CD14-positive monocyte (primary cell): ENCODE measurements around the gene PPP1R2. TPM values are rescaled to one million over a fixed set of nuclear protein-coding genes. Genes with fewer than 3 reads are reported as not detected.

Source experiments
- DNase-seq, 3 donors: peaks; one replicate each; pipeline ENCODE4 v3.0.0-alpha.2; 2011 to 2022
- H2AFZ ChIP-seq: 2 replicates; pipeline ENCODE4 v1.6.0; 2012; ENCODE audit warnings: mild to moderate bottlenecking, low read depth, low read length, inconsistent platforms; ENCODE audit not compliant: insufficient read depth, poor library complexity, severe bottlenecking
- H3K27ac ChIP-seq, 2 donors: 1 replicate in 1 of 2; 2 replicates in 1 of 2; pipeline ENCODE4 v1.5.1; 2012 to 2013; ENCODE audit warnings: low read length in 2 of 2, control low read depth in 1 of 2, inconsistent platforms in 1 of 2, low read depth in 1 of 2, mild to moderate bottlenecking in 1 of 2
- H3K27me3 ChIP-seq, 2 donors: one replicate each; pipeline versions ENCODE4 v1.6.0 to v1.6.1; 2011 to 2013; ENCODE audit warnings: low read length in 2 of 2; ENCODE audit not compliant: control insufficient read depth in 2 of 2, insufficient read depth in 2 of 2
- H3K36me3 ChIP-seq, 2 donors: replicated peaks in 1 of 2; 1 replicate in 1 of 2; 2 replicates in 1 of 2; pipeline versions ENCODE4 v1.5.1 to v1.6.1; 2012 to 2013; ENCODE audit warnings: low read length in 2 of 2, control low read depth in 1 of 2, inconsistent platforms in 1 of 2, mild to moderate bottlenecking in 1 of 2; ENCODE audit not compliant: insufficient read depth in 2 of 2, control insufficient read depth in 1 of 2
- H3K4me1 ChIP-seq, 2 donors: 1 replicate in 1 of 2; 2 replicates in 1 of 2; pipeline versions ENCODE4 v1.5.1 to v1.6.1; 2012 to 2013; ENCODE audit warnings: low read length in 2 of 2, control low read depth in 1 of 2, inconsistent platforms in 1 of 2, mild to moderate bottlenecking in 1 of 2, moderate library complexity in 1 of 2; ENCODE audit not compliant: insufficient read depth in 2 of 2, control insufficient read depth in 1 of 2
- H3K4me2 ChIP-seq: replicated peaks from 2 replicates; pipeline ENCODE3; 2012; ENCODE audit warnings: low read length, moderate library complexity, mild to moderate bottlenecking; ENCODE audit not compliant: poor library complexity, severe bottlenecking; ENCODE audit errors: extremely low read depth
- H3K4me3 ChIP-seq, 3 experiments: fragments of 200-600 bp in 1 of 3; sonication (generic) in 1 of 3; replicated peaks in 1 of 3; 1 replicate in 2 of 3; 2 replicates in 1 of 3; pipeline ENCODE4 v1.5.1; 2011 to 2013; ENCODE audit warnings: low read length in 3 of 3, mild to moderate bottlenecking in 3 of 3, control low read depth in 2 of 3, low read depth in 2 of 3, inconsistent platforms in 1 of 3, moderate library complexity in 1 of 3
- H3K79me2 ChIP-seq: 2 replicates; pipeline ENCODE4 v1.6.0; 2012; ENCODE audit warnings: mild to moderate bottlenecking, control low read depth, inconsistent platforms, low read length, moderate library complexity; ENCODE audit not compliant: insufficient read depth
- H3K9ac ChIP-seq: 2 replicates; pipeline ENCODE4 v1.6.0; 2017; ENCODE audit warnings: low read length, mild to moderate bottlenecking; ENCODE audit not compliant: insufficient read depth, poor library complexity, severe bottlenecking
- H3K9me3 ChIP-seq, 2 donors: replicated peaks in 1 of 2; 1 replicate in 1 of 2; 2 replicates in 1 of 2; pipeline versions ENCODE4 v1.5.1 to v1.6.1; 2012 to 2013; ENCODE audit warnings: low read length in 2 of 2, control low read depth in 1 of 2; ENCODE audit not compliant: control insufficient read depth in 1 of 2, insufficient read depth in 1 of 2
- H4K20me1 ChIP-seq: 2 replicates; pipeline ENCODE4 v1.6.0; 2012; ENCODE audit warnings: mild to moderate bottlenecking, low read length, control low read depth, moderate library complexity; ENCODE audit not compliant: insufficient read depth
- H3K27ac Mint-ChIP-seq, 7 donors: one replicate each; pipeline ENCODE4 v1.8.0; 2020; ENCODE audit warnings: mild to moderate bottlenecking in 7 of 7, mixed read lengths in 7 of 7, moderate library complexity in 6 of 7, inconsistent platforms in 2 of 7
- H3K27me3 Mint-ChIP-seq, 3 donors: one replicate each; pipeline ENCODE4 v1.8.0; 2021 to 2022; ENCODE audit warnings: low read depth in 3 of 3, mild to moderate bottlenecking in 3 of 3, mixed read lengths in 3 of 3, moderate library complexity in 3 of 3, inconsistent platforms in 1 of 3
- H3K36me3 Mint-ChIP-seq, 2 donors: one replicate each; pipeline ENCODE4 v1.8.0; 2020; ENCODE audit warnings: mixed read lengths in 2 of 2, inconsistent platforms in 1 of 2, mild to moderate bottlenecking in 1 of 2
- H3K4me1 Mint-ChIP-seq: one replicate; pipeline ENCODE4 v1.8.0; 2020; ENCODE audit warnings: mild to moderate bottlenecking, mixed read lengths
- H3K4me3 Mint-ChIP-seq, 2 donors: one replicate each; pipeline ENCODE4 v1.8.0; 2020; ENCODE audit warnings: mild to moderate bottlenecking in 2 of 2, mixed read lengths in 2 of 2, moderate library complexity in 1 of 2
- H3K9me3 Mint-ChIP-seq, 7 donors: one replicate each; pipeline ENCODE4 v1.8.0; 2020 to 2022; ENCODE audit warnings: mixed read lengths in 7 of 7, mild to moderate bottlenecking in 6 of 7, moderate library complexity in 6 of 7, inconsistent platforms in 2 of 7
- CTCF ChIP-seq: fragments of 200-600 bp; IDR thresholded peaks from one replicate; pipeline ENCODE4 v1.8.0; 2022; ENCODE audit warnings: antibody characterized with exemption, mild to moderate bottlenecking
- WGBS: methylation state at CpG from one replicate; pipeline ENCODE4 v1.1.5; 2013; ENCODE audit warnings: missing lambda C conversion rate; ENCODE audit not compliant: insufficient coverage; 5-methylcytosine and 5-hydroxymethylcytosine counted together
- intact Hi-C, 2 donors: fragments of 100-400 bp; cut with micrococcal nuclease; formaldehyde crosslinking; loops; one replicate each; pipeline versions ENCODE4 v1.15.0 to v1.15.1; 2023
- polyA plus RNA-seq, 3 donors: library from polyadenylated mRNA; depleted of rRNA in 1 of 3; unstranded in 2 of 3; stranded (reverse) in 1 of 3; fragments of 300-500 nt in 2 of 3; fragments of >200 nt in 1 of 3; fragmentation: Illumina TruSeq in 2 of 3; gene quantifications; 1 replicate in 2 of 3; 2 replicates in 1 of 3; pipeline ENCODE4 v1.2.3, GENCODE V29; 2012 to 2021

PPP1R2 gene
- polyA plus RNA-seq, 3 donors: 21.0 to 121 (median 118) TPM

DNA sequence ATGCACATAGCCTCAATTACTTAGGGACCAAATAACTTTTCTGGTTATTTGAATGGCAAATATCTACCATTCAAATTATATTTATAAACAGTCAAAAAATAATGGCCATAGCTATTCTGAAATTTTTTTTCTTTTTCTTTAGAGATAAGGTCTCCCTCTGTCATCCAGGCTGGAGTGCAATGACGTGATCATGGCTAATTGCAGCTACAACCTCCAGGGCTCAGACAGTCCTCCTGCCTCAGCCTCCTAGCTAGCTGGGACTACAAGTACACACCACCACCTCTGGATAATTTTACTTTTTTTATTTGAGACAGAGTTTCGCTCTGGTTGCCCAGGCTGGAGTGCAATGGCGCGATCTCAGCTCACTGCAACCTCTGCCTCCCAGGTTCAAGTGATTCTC, 16.6 kb downstream of the PPP1R2 start:
- Mint-ChIP-seq H3K9me3 (peaks cover 0 to 2% (median 0%) of the 10 kb centered on the region in 7 donors), H3K4me3 (no peak overlapping the region), H3K27me3 (peaks cover 0 to 3% (median 0%) of the 10 kb centered on the region in 3 donors), H3K36me3 (peaks cover 40 to 67% of the 10 kb centered on the region in 2 donors), H3K27ac (no peak overlapping the region), H3K4me1 (peaks cover 4% of the 10 kb centered on the region)
- no peak overlapping the region for H3K9ac ChIP-seq
- H3K36me3 ChIP-seq: peaks cover 38 to 71% of the 10 kb centered on the region in 2 donors
- peaks cover 91% of the 10 kb centered on the region for H4K20me1 ChIP-seq
- WGBS: 93% methylated on average over 3 of the region's 4 CpGs
- peaks cover 58% of the 10 kb centered on the region for H3K79me2 ChIP-seq
- H3K4me3 ChIP-seq: no peak overlapping the region
- no peak overlapping the region for H3K4me2 ChIP-seq
- no peaks in the 10 kb centered on the region for H3K27me3 ChIP-seq
- DNase-seq: no peak
- intact Hi-C loops: loop anchor here (10.0 kb wide), 2 partner anchors 842 to 852 kb away; partner anchors contain the start of genes FAM43A (in 1 of the 2) and LSG1 (in 1 of the 2)
- no peaks in the 10 kb centered on the region for H3K4me1 ChIP-seq
- no peak overlapping the region for H2AFZ ChIP-seq
- no peaks in the 10 kb centered on the region for H3K9me3 ChIP-seq
- no peak overlapping the region for H3K27ac ChIP-seq
- TF ChIP-seq CTCF: no peak

DNA sequence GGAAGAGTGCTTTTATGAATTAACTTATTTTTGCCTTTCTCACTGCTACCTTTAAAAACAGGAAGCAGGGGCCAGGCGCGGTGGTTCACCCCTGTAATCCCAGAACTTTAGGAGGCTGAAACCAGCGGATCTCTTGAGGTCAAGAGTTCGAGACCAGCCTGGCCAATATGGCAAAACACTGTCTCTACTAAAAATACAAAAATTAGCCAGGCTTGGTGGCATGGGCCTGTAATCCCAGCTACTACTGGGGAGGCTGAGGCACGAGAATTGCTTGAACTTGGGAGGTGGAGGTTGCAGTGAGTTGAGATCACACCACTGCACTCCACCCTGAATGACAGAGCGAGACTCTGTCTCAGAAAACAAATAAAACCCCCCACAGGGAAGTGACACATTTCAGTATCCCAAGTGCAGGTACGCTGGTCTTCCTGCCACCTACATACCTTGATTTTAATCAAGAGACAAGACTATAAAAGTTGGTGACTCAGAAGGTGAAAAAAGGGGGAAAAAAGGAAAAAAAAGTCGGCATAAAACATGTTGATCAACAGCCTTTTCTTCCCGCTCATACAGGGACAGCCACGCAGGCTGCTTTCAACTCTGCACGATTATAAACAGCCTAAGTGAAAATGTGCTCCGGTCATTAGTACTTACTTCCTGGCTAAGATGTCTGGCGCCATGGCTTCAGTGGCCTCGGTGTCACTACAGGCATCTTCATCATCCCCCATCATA, 18.8 kb downstream of the PPP1R2 start:
- intact Hi-C loops: loop anchor here (5.0 to 10.0 kb wide), 3 partner anchors 252 to 850 kb away; partner anchors contain the start of genes XXYLT1 (in 2 of the 2), FAM43A (in 1 of the 2) and LSG1 (in 1 of the 2)
- no peak for DNase-seq
- peaks cover 31 to 78% of the 10 kb centered on the region in 2 donors for H3K36me3 ChIP-seq

More for the DNA sequence above, 18.8 kb downstream of the PPP1R2 start:
- Mint-ChIP-seq H3K4me3 (no peak overlapping the region), H3K27me3 (no peaks in the 10 kb centered on the region), H3K27ac (peak overlapping the region in 2 of 7 donors; percentile 10 to 13), H3K4me1 (peaks cover 4% of the 10 kb centered on the region), H3K36me3 (peaks cover 41 to 71% of the 10 kb centered on the region in 2 donors), H3K9me3 (peaks cover 0 to 2% (median 0%) of the 10 kb centered on the region in 7 donors)
- H3K9ac ChIP-seq: no peak overlapping the region
- no peak overlapping the region for H3K4me3 ChIP-seq
- H3K9me3 ChIP-seq: no peaks in the 10 kb centered on the region
- H3K4me2 ChIP-seq: no peak overlapping the region
- no peaks in the 10 kb centered on the region for H3K4me1 ChIP-seq
- no peak overlapping the region for H3K27ac ChIP-seq
- H4K20me1 ChIP-seq: peaks cover 85% of the 10 kb centered on the region
- TF ChIP-seq CTCF: no peak
- no peak overlapping the region for H2AFZ ChIP-seq
- peaks cover 43% of the 10 kb centered on the region for H3K79me2 ChIP-seq
- no peaks in the 10 kb centered on the region for H3K27me3 ChIP-seq
- WGBS: 79% methylated on average over 11 of the region's 14 CpGs
